WTC11 (cell line): Measurements from ENCODE around the gene SGIP1. TPM values are rescaled to one million over a fixed set of nuclear protein-coding genes. Genes with fewer than 3 reads are reported as not detected.

ENCODE experiments used
- ATAC-seq: fragments of 200-7000 bp; cut with Tn5 transposase; 2 replicates; pipeline ENCODE4 v1.10.0; 2021; ENCODE audit warnings: mild to moderate bottlenecking, moderate library complexity
- CTCF ChIA-PET: fragments of 300-600 bp; sonication (Branson Sonifier 250); formaldehyde crosslinking; loops from one replicate; lab custom pipeline; 2021; ENCODE audit warnings: antibody characterized with exemption; lab: Charles Lee
- POLR2A ChIA-PET: fragments of 350-600 bp; sonication (Branson Sonifier 250); formaldehyde crosslinking; loops from one replicate; lab custom pipeline; 2021; ENCODE audit warnings: antibody characterized with exemption; lab: Charles Lee
- DNase-seq: peaks from one replicate; pipeline ENCODE4 v3.0.0; 2021; ENCODE audit warnings: low spot score
- H3K27ac Mint-ChIP-seq: 2 replicates; pipeline ENCODE4 v1.8.0; 2021; ENCODE audit warnings: mixed read lengths
- H3K27me3 Mint-ChIP-seq: 2 replicates; pipeline ENCODE4 v1.8.0; 2021; ENCODE audit warnings: low read depth, mild to moderate bottlenecking, moderate library complexity, mixed read lengths
- H3K36me3 Mint-ChIP-seq: 2 replicates; pipeline ENCODE4 v1.8.0; 2021; ENCODE audit warnings: mixed read lengths
- H3K4me1 Mint-ChIP-seq: 2 replicates; pipeline ENCODE4 v1.8.0; 2022; ENCODE audit warnings: mixed read lengths
- H3K4me3 Mint-ChIP-seq: 2 replicates; pipeline ENCODE4 v1.8.0; 2021; ENCODE audit warnings: mild to moderate bottlenecking, moderate library complexity, mixed read lengths
- H3K9me3 Mint-ChIP-seq: 2 replicates; pipeline ENCODE4 v1.8.0; 2021; ENCODE audit warnings: mixed read lengths
- CREB1 ChIP-seq: sonication (generic); formaldehyde crosslinking; IDR thresholded peaks from 2 replicates; pipeline ENCODE4 v1.8.0; 2023; ENCODE audit warnings: mild to moderate bottlenecking, missing genetic modification reagents
- CTCF ChIP-seq: fragments of 200-600 bp; IDR thresholded peaks from 2 replicates; pipeline ENCODE4 v1.8.0; 2022; ENCODE audit warnings: antibody characterized with exemption
- ELF4 ChIP-seq: sonication (generic); formaldehyde crosslinking; IDR thresholded peaks from 2 replicates; pipeline ENCODE4 v1.8.1; 2022; ENCODE audit warnings: low read depth, mild to moderate bottlenecking, moderate library complexity, missing genetic modification reagents
- EMX1 ChIP-seq: fragments of 250-450 bp; sonication (Bioruptor Pico); IDR thresholded peaks from 2 replicates; pipeline ENCODE4 v1.8.0; 2021; ENCODE audit warnings: mild to moderate bottlenecking
- ESRRA ChIP-seq: sonication (generic); formaldehyde crosslinking; IDR thresholded peaks from 2 replicates; pipeline ENCODE4 v1.8.1; 2022; ENCODE audit warnings: mild to moderate bottlenecking, missing genetic modification reagents, borderline replicate concordance
- FOXJ3 ChIP-seq: sonication (generic); formaldehyde crosslinking; IDR thresholded peaks from 2 replicates; pipeline ENCODE4 v1.9.0; 2021; ENCODE audit warnings: missing genetic modification reagents, mild to moderate bottlenecking, borderline replicate concordance
- GABPB1 ChIP-seq: sonication (generic); formaldehyde crosslinking; IDR thresholded peaks from 2 replicates; pipeline ENCODE4 v1.8.1; 2023; ENCODE audit warnings: mild to moderate bottlenecking, missing genetic modification reagents
- GRHL2 ChIP-seq: fragments of 250-450 bp; sonication (Bioruptor Pico); IDR thresholded peaks from 2 replicates; pipeline ENCODE4 v1.8.0; 2022; ENCODE audit warnings: mild to moderate bottlenecking, moderate library complexity; ENCODE audit not compliant: insufficient replicate concordance, severe bottlenecking
- HMGXB4 ChIP-seq: sonication (generic); formaldehyde crosslinking; IDR thresholded peaks from 2 replicates; pipeline ENCODE4 v1.8.1; 2023; ENCODE audit warnings: mild to moderate bottlenecking, moderate library complexity, missing genetic modification reagents
- JUN ChIP-seq: sonication (generic); formaldehyde crosslinking; IDR thresholded peaks from 2 replicates; pipeline ENCODE4 v1.8.0; 2023; ENCODE audit warnings: mild to moderate bottlenecking, missing genetic modification reagents
- NFATC4 ChIP-seq: fragments of 250-450 bp; sonication (Bioruptor Pico); IDR thresholded peaks from 2 replicates; pipeline ENCODE4 v1.9.0; 2021; ENCODE audit warnings: mild to moderate bottlenecking
- NR1H2 ChIP-seq: sonication (generic); formaldehyde crosslinking; IDR thresholded peaks from 2 replicates; pipeline ENCODE4 v1.9.0; 2021; ENCODE audit warnings: mild to moderate bottlenecking, moderate library complexity, missing genetic modification reagents
- NR3C1 ChIP-seq: sonication (generic); formaldehyde crosslinking; conservative IDR thresholded peaks from 2 replicates; pipeline ENCODE4 v1.8.1; 2023; ENCODE audit warnings: low read depth, mild to moderate bottlenecking, missing genetic modification reagents
- PRRX2 ChIP-seq: fragments of 250-450 bp; sonication (Bioruptor Pico); IDR thresholded peaks from 2 replicates; pipeline ENCODE4 v1.8.0; 2021; ENCODE audit warnings: mild to moderate bottlenecking
- RORB ChIP-seq: fragments of 250-450 bp; sonication (Bioruptor Pico); IDR thresholded peaks from 2 replicates; pipeline ENCODE4 v1.9.0; 2021; ENCODE audit warnings: mild to moderate bottlenecking
- TEAD1 ChIP-seq: sonication (generic); formaldehyde crosslinking; IDR thresholded peaks from 2 replicates; pipeline ENCODE4 v1.8.0; 2022; ENCODE audit warnings: mild to moderate bottlenecking, missing genetic modification reagents
- ZNF138 ChIP-seq: sonication (generic); formaldehyde crosslinking; conservative IDR thresholded peaks from 2 replicates; pipeline ENCODE4 v1.8.1; 2022; ENCODE audit warnings: mild to moderate bottlenecking, moderate library complexity, missing genetic modification reagents
- ZNF263 ChIP-seq: sonication (generic); formaldehyde crosslinking; IDR thresholded peaks from 2 replicates; pipeline ENCODE4 v1.8.1; 2022; ENCODE audit warnings: low read depth, mild to moderate bottlenecking, moderate library complexity, missing genetic modification reagents
- ZNF396 ChIP-seq: fragments of 250-450 bp; sonication (Bioruptor Pico); IDR thresholded peaks from 2 replicates; pipeline ENCODE4 v1.8.0; 2021; ENCODE audit warnings: mild to moderate bottlenecking, moderate library complexity, borderline replicate concordance
- ZSCAN18 ChIP-seq: fragments of 250-450 bp; sonication (Bioruptor Pico); IDR thresholded peaks from 2 replicates; pipeline ENCODE4 v2.1.2; 2022; ENCODE audit warnings: mild to moderate bottlenecking, moderate library complexity
- total RNA-seq: library from RNA; stranded (reverse); gene quantifications from 3 replicates; pipeline ENCODE4 v1.2.3, GENCODE V29; 2021
- TF ChIP-seq, protein P1 (sequence below): sonication (generic); formaldehyde crosslinking; IDR thresholded peaks from 2 replicates; pipeline ENCODE4 v1.8.0; 2022; ENCODE audit warnings: missing genetic modification reagents
- TF ChIP-seq, protein P2 (sequence below): sonication (generic); formaldehyde crosslinking; IDR thresholded peaks from 2 replicates; pipeline ENCODE4 v1.8.0; 2023; ENCODE audit warnings: missing genetic modification reagents
- TF ChIP-seq, protein P3 (sequence below): sonication (generic); formaldehyde crosslinking; IDR thresholded peaks from 2 replicates; pipeline ENCODE4 v1.8.1; 2023; ENCODE audit warnings: mild to moderate bottlenecking, missing genetic modification reagents

Gene SGIP1
- total RNA-seq, 1 experiment from 2014 or later: 3.9 TPM

GRCh38 chr1:66489972-66490601, 43.9 kb upstream of the SGIP1 start:
- ChIA-PET CTCF (interaction anchor here (1.0 to 1.6 kb wide), 2 partner anchors 14 to 44 kb away, joined by 3 to 6 read pairs; no protein-coding TSS in a partner anchor), POLR2A (no interaction called here)
- Mint-ChIP-seq H3K4me1 (no peaks in the 10 kb centered on the region), H3K9me3 (no peaks in the 10 kb centered on the region), H3K36me3 (no peaks in the 10 kb centered on the region), H3K4me3 (no peak overlapping the region), H3K27ac (no peak overlapping the region), H3K27me3 (no peaks in the 10 kb centered on the region)
- DNase-seq (no peak), ATAC-seq (no peak)
- TF ChIP-seq ZNF138 (CRISPR knock-in tag): no peak
- TF ChIP-seq PRRX2 (CRISPR knock-in tag): no peak
- TF ChIP-seq, protein P1, sequence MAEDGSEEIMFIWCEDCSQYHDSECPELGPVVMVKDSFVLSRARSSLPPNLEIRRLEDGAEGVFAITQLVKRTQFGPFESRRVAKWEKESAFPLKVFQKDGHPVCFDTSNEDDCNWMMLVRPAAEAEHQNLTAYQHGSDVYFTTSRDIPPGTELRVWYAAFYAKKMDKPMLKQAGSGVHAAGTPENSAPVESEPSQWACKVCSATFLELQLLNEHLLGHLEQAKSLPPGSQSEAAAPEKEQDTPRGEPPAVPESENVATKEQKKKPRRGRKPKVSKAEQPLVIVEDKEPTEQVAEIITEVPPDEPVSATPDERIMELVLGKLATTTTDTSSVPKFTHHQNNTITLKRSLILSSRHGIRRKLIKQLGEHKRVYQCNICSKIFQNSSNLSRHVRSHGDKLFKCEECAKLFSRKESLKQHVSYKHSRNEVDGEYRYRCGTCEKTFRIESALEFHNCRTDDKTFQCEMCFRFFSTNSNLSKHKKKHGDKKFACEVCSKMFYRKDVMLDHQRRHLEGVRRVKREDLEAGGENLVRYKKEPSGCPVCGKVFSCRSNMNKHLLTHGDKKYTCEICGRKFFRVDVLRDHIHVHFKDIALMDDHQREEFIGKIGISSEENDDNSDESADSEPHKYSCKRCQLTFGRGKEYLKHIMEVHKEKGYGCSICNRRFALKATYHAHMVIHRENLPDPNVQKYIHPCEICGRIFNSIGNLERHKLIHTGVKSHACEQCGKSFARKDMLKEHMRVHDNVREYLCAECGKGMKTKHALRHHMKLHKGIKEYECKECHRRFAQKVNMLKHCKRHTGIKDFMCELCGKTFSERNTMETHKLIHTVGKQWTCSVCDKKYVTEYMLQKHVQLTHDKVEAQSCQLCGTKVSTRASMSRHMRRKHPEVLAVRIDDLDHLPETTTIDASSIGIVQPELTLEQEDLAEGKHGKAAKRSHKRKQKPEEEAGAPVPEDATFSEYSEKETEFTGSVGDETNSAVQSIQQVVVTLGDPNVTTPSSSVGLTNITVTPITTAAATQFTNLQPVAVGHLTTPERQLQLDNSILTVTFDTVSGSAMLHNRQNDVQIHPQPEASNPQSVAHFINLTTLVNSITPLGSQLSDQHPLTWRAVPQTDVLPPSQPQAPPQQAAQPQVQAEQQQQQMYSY (CRISPR knock-in tag): no peak
- TF ChIP-seq NFATC4 (CRISPR knock-in tag): no peak
- TF ChIP-seq ZNF396 (CRISPR knock-in tag): no peak
- no peak for TF ChIP-seq ZSCAN18
- TF ChIP-seq NR1H2: no peak
- TF ChIP-seq, protein P2, sequence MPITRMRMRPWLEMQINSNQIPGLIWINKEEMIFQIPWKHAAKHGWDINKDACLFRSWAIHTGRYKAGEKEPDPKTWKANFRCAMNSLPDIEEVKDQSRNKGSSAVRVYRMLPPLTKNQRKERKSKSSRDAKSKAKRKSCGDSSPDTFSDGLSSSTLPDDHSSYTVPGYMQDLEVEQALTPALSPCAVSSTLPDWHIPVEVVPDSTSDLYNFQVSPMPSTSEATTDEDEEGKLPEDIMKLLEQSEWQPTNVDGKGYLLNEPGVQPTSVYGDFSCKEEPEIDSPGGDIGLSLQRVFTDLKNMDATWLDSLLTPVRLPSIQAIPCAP (CRISPR knock-in tag): no peak
- no peak for TF ChIP-seq NR3C1 (CRISPR knock-in tag)
- no peak for TF ChIP-seq JUN (CRISPR knock-in tag)
- no peak for TF ChIP-seq GABPB1
- no peak for TF ChIP-seq GRHL2 (CRISPR knock-in tag)
- TF ChIP-seq FOXJ3 (CRISPR knock-in tag): no peak
- no peak for TF ChIP-seq RORB (CRISPR knock-in tag)
- no peak for TF ChIP-seq ELF4
- TF ChIP-seq ZNF263 (CRISPR knock-in tag): no peak
- no peak for TF ChIP-seq ESRRA (CRISPR knock-in tag)
- no peak for TF ChIP-seq EMX1

- H3K9me3 Mint-ChIP-seq: no peaks in the 10 kb centered on the region
- H3K4me3 Mint-ChIP-seq: no peak overlapping the region
- H3K27ac Mint-ChIP-seq: no peak overlapping the region
- DNase-seq: no peak
- no peak for ATAC-seq
- H3K36me3 Mint-ChIP-seq: no peaks in the 10 kb centered on the region
- H3K4me1 Mint-ChIP-seq: no peaks in the 10 kb centered on the region
- TF ChIP-seq CREB1 (CRISPR knock-in tag) (no peak), NFATC4 (CRISPR knock-in tag) (no peak), TEAD1 (CRISPR knock-in tag) (no peak), CTCF (no peak), HMGXB4 (CRISPR knock-in tag) (no peak)
- TF ChIP-seq, protein P3, sequence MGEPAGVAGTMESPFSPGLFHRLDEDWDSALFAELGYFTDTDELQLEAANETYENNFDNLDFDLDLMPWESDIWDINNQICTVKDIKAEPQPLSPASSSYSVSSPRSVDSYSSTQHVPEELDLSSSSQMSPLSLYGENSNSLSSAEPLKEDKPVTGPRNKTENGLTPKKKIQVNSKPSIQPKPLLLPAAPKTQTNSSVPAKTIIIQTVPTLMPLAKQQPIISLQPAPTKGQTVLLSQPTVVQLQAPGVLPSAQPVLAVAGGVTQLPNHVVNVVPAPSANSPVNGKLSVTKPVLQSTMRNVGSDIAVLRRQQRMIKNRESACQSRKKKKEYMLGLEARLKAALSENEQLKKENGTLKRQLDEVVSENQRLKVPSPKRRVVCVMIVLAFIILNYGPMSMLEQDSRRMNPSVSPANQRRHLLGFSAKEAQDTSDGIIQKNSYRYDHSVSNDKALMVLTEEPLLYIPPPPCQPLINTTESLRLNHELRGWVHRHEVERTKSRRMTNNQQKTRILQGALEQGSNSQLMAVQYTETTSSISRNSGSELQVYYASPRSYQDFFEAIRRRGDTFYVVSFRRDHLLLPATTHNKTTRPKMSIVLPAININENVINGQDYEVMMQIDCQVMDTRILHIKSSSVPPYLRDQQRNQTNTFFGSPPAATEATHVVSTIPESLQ: no peak
- CTCF ChIA-PET: interaction anchor here (1.0 to 1.6 kb wide), 2 partner anchors 13 to 44 kb away, joined by 3 to 6 read pairs; no protein-coding TSS in a partner anchor
- POLR2A ChIA-PET: no interaction called here
- no peaks in the 10 kb centered on the region for H3K27me3 Mint-ChIP-seq
Measured at GRCh38 chr1:66490816-66491215, 43.1 kb upstream of the SGIP1 start.
